ENCODE data around the gene GRK5. TPM values are rescaled to one million over a fixed set of nuclear protein-coding genes. Genes with fewer than 3 reads are reported as not detected.
A peak's percentile ranks its signal among the peaks of the same experiment; 100 is the strongest.

Gene GRK5
- total RNA-seq, 1 donor from 2014 or later = 25.3 TPM

GRCh38 chr10:119203006-119203405 is 4.4 kb upstream of the GRK5 start:
- H3K4me1 Mint-ChIP-seq (ENCODE audit: low read depth) = peaks cover 26% of the 10 kb centered on the region
- H3K27me3 Mint-ChIP-seq (ENCODE audit: insufficient read depth) = peaks cover 2% of the 10 kb centered on the region
- H3K9me3 Mint-ChIP-seq = no peaks in the 10 kb centered on the region
- no peak for DNase-seq (ENCODE audit: low spot score)
- H3K4me3 Mint-ChIP-seq = no peak overlapping the region
- H3K27ac Mint-ChIP-seq = no peak overlapping the region
- peaks cover under 1% of the 10 kb centered on the region for H3K36me3 Mint-ChIP-seq (ENCODE audit: low read depth)
- intact Hi-C loops (cut with micrococcal nuclease) = loop anchor here (10.0 kb wide), 2 partner anchors 448 to 502 kb away; partner anchors contain the start of gene CACUL1

GRCh38 chr10:119205894-119206602 is 1.3 kb upstream of the GRK5 start:
- H3K4me3 Mint-ChIP-seq = peak overlapping the region; percentile 91
- peaks cover 36% of the 10 kb centered on the region for H3K4me1 Mint-ChIP-seq (ENCODE audit: low read depth)
- H3K27ac Mint-ChIP-seq = peak overlapping the region; percentile 99
- H3K9me3 Mint-ChIP-seq = no peaks in the 10 kb centered on the region
- peak; percentile 56 for DNase-seq (ENCODE audit: low spot score)
- H3K36me3 Mint-ChIP-seq (ENCODE audit: low read depth) = peaks cover 3% of the 10 kb centered on the region
- peaks cover 2% of the 10 kb centered on the region for H3K27me3 Mint-ChIP-seq (ENCODE audit: insufficient read depth)
- intact Hi-C loops (cut with micrococcal nuclease) = loop anchor here (1.0 to 10.0 kb wide), 10 partner anchors 28 to 499 kb away; partner anchors contain the start of genes BAG3, CACUL1, PRDX3 and SFXN4

GRCh38 chr10:119206603-119207365 is 587 bp upstream of the GRK5 start:
- intact Hi-C loops (cut with micrococcal nuclease) = loop anchor here (1.0 to 10.0 kb wide), 12 partner anchors 7 to 498 kb away; partner anchors contain the start of genes BAG3, CACUL1, EIF3A and PRDX3
- Mint-ChIP-seq H3K27me3 (ENCODE audit: insufficient read depth) (peaks cover 2% of the 10 kb centered on the region), H3K9me3 (no peaks in the 10 kb centered on the region), H3K27ac (peak overlapping the region; percentile 99), H3K4me3 (peak overlapping the region; percentile 91), H3K36me3 (ENCODE audit: low read depth) (peaks cover 3% of the 10 kb centered on the region), H3K4me1 (ENCODE audit: low read depth) (peaks cover 44% of the 10 kb centered on the region)
- DNase-seq (ENCODE audit: low spot score) = peak; percentile 62

- H3K27ac Mint-ChIP-seq = peak overlapping the region; percentile 96
Observed at GRCh38 chr10:119207713-119208552, 562 bp downstream of the GRK5 start.

GRCh38 chr10:119208553-119208940 is 1.2 kb downstream of the GRK5 start:
- Mint-ChIP-seq H3K4me3 (peak overlapping the region; percentile 99), H3K27me3 (ENCODE audit: insufficient read depth) (no peaks in the 10 kb centered on the region), H3K9me3 (no peaks in the 10 kb centered on the region), H3K27ac (peak overlapping the region; percentile 96), H3K4me1 (ENCODE audit: low read depth) (peaks cover 58% of the 10 kb centered on the region), H3K36me3 (ENCODE audit: low read depth) (peaks cover 8% of the 10 kb centered on the region)
- intact Hi-C loops (cut with micrococcal nuclease) = loop anchor here (2.0 to 10.0 kb wide), 4 partner anchors 46 to 496 kb away; partner anchors contain the start of gene CACUL1
- DNase-seq (ENCODE audit: low spot score) = no peak

More at GRCh38 chr10:119207713-119208552, 562 bp downstream of the GRK5 start:
- peak; percentile 35 for DNase-seq (ENCODE audit: low spot score)
- peaks cover 55% of the 10 kb centered on the region for H3K4me1 Mint-ChIP-seq (ENCODE audit: low read depth)
- H3K9me3 Mint-ChIP-seq = no peaks in the 10 kb centered on the region
- intact Hi-C loops (cut with micrococcal nuclease) = loop anchor here (1.0 to 10.0 kb wide), 9 partner anchors 9 to 497 kb away; partner anchors contain the start of genes BAG3, CACUL1, EIF3A and TIAL1
- no peaks in the 10 kb centered on the region for H3K27me3 Mint-ChIP-seq (ENCODE audit: insufficient read depth)
- peaks cover 8% of the 10 kb centered on the region for H3K36me3 Mint-ChIP-seq (ENCODE audit: low read depth)
- H3K4me3 Mint-ChIP-seq = peak overlapping the region; percentile 99

- Mint-ChIP-seq H3K27me3 (ENCODE audit: insufficient read depth) (no peaks in the 10 kb centered on the region), H3K36me3 (ENCODE audit: low read depth) (peaks cover 8% of the 10 kb centered on the region), H3K4me3 (peak overlapping the region; percentile 99), H3K27ac (peak overlapping the region; percentile 96), H3K4me1 (ENCODE audit: low read depth) (peaks cover 61% of the 10 kb centered on the region), H3K9me3 (no peaks in the 10 kb centered on the region)
- DNase-seq (ENCODE audit: low spot score) = peak; percentile 45
- intact Hi-C loops (cut with micrococcal nuclease) = loop anchor here (1.0 to 10.0 kb wide), 9 partner anchors 12 to 496 kb away; partner anchors contain the start of gene CACUL1
Observed at GRCh38 chr10:119209035-119209735, 1.8 kb downstream of the GRK5 start.

- no peak for DNase-seq (ENCODE audit: low spot score)
- no peaks in the 10 kb centered on the region for H3K27me3 Mint-ChIP-seq (ENCODE audit: insufficient read depth)
- intact Hi-C loops (cut with micrococcal nuclease) = loop anchor here (1.0 to 10.0 kb wide), 10 partner anchors 11 to 495 kb away; partner anchors contain the start of gene CACUL1
Observed at GRCh38 chr10:119209736-119210355, 2.5 kb downstream of the GRK5 start.

GRCh38 chr10:119210633-119211032 is 3.3 kb downstream of the GRK5 start:
- intact Hi-C loops (cut with micrococcal nuclease) = loop anchor here (1.0 kb wide), 1 partner anchor 91 kb away; no protein-coding TSS in a partner anchor
- H3K27ac Mint-ChIP-seq = peak overlapping the region; percentile 85

More at GRCh38 chr10:119209736-119210355, 2.5 kb downstream of the GRK5 start:
- peaks cover 67% of the 10 kb centered on the region for H3K4me1 Mint-ChIP-seq (ENCODE audit: low read depth)
- H3K4me3 Mint-ChIP-seq = peak overlapping the region; percentile 99
- peaks cover 8% of the 10 kb centered on the region for H3K36me3 Mint-ChIP-seq (ENCODE audit: low read depth)
- no peaks in the 10 kb centered on the region for H3K9me3 Mint-ChIP-seq
- peak overlapping the region; percentile 96 for H3K27ac Mint-ChIP-seq

GRCh38 chr10:119211176-119211575 is 3.8 kb downstream of the GRK5 start:
- intact Hi-C loops (cut with micrococcal nuclease) = no loop called here
- H3K4me1 Mint-ChIP-seq (ENCODE audit: low read depth) = peaks cover 75% of the 10 kb centered on the region
- H3K27me3 Mint-ChIP-seq (ENCODE audit: insufficient read depth) = no peaks in the 10 kb centered on the region
- peaks cover 11% of the 10 kb centered on the region for H3K36me3 Mint-ChIP-seq (ENCODE audit: low read depth)
- peak overlapping the region; percentile 85 for H3K27ac Mint-ChIP-seq
- H3K4me3 Mint-ChIP-seq = peak overlapping the region; percentile 73
- H3K9me3 Mint-ChIP-seq = no peaks in the 10 kb centered on the region
- DNase-seq (ENCODE audit: low spot score) = no peak

More at GRCh38 chr10:119210633-119211032, 3.3 kb downstream of the GRK5 start:
- Mint-ChIP-seq H3K4me1 (ENCODE audit: low read depth) (peaks cover 74% of the 10 kb centered on the region), H3K9me3 (no peaks in the 10 kb centered on the region), H3K4me3 (peak overlapping the region; percentile 73), H3K27me3 (ENCODE audit: insufficient read depth) (no peaks in the 10 kb centered on the region), H3K36me3 (ENCODE audit: low read depth) (peaks cover 10% of the 10 kb centered on the region)
- DNase-seq (ENCODE audit: low spot score) = no peak

GRCh38 chr10:119211625-119212441 is 4.5 kb downstream of the GRK5 start:
- peaks cover 11% of the 10 kb centered on the region for H3K36me3 Mint-ChIP-seq (ENCODE audit: low read depth)
- DNase-seq (ENCODE audit: low spot score) = no peak
- H3K9me3 Mint-ChIP-seq = no peaks in the 10 kb centered on the region
- intact Hi-C loops (cut with micrococcal nuclease) = no loop called here
- H3K4me1 Mint-ChIP-seq (ENCODE audit: low read depth) = peaks cover 73% of the 10 kb centered on the region
- H3K27ac Mint-ChIP-seq = peak overlapping the region; percentile 85
- H3K4me3 Mint-ChIP-seq = peak overlapping the region; percentile 73
- no peaks in the 10 kb centered on the region for H3K27me3 Mint-ChIP-seq (ENCODE audit: insufficient read depth)

GRCh38 chr10:119215371-119215770 is 8.0 kb downstream of the GRK5 start:
- Mint-ChIP-seq H3K36me3 (ENCODE audit: low read depth) (peaks cover 18% of the 10 kb centered on the region), H3K27ac (no peak overlapping the region), H3K9me3 (no peaks in the 10 kb centered on the region), H3K27me3 (ENCODE audit: insufficient read depth) (no peaks in the 10 kb centered on the region), H3K4me3 (no peak overlapping the region), H3K4me1 (ENCODE audit: low read depth) (peaks cover 53% of the 10 kb centered on the region)
- intact Hi-C loops (cut with micrococcal nuclease) = no loop called here
- DNase-seq (ENCODE audit: low spot score) = no peak

Data from activated T-helper 1 cell treated with anti-CD3 and anti-CD28 coated beads, Interleukin-12 subunit alpha, Interleukin-12 subunit beta, Interleukin-2, Interleukin-4 antibody, amounts not matched to agents 30 ng/mL and 10 ng/mL and 1 ng/mL, durations not matched to agents 14 hours and 24 hours and 36 hours (primary cell).